AG09309 (cell line): ENCODE data around the gene ARHGAP26.

Source experiments
- DNase-seq: peaks from one replicate; pipeline ENCODE4 v3.0.0-alpha.2; 2010; ENCODE audit warnings: low read depth
- H3K4me3 ChIP-seq: 2 replicates; pipeline ENCODE4 v1.5.1; 2011; ENCODE audit warnings: mild to moderate bottlenecking, low read depth, low read length, moderate library complexity; ENCODE audit not compliant: control insufficient read depth
- CTCF ChIP-seq: IDR thresholded peaks from 2 replicates; pipeline ENCODE4 v1.5.1; 2011; ENCODE audit warnings: mild to moderate bottlenecking, low read depth, low read length, inconsistent platforms; ENCODE audit not compliant: insufficient read depth, control insufficient read depth; ENCODE audit errors: missing control alignments

Gene ARHGAP26

GRCh38 chr5:143019614-143020515 is 249.7 kb downstream of the ARHGAP26 start:
- no peak for TF ChIP-seq CTCF
- H3K4me3 ChIP-seq, result no peak overlapping the region

GRCh38 chr5:143021595-143021994 is 251.4 kb downstream of the ARHGAP26 start:
- TF ChIP-seq CTCF, result no peak
- no peak for DNase-seq

More at GRCh38 chr5:143019614-143020515, 249.7 kb downstream of the ARHGAP26 start:
- DNase-seq, result no peak

GRCh38 chr5:143023411-143024096 is 253.4 kb downstream of the ARHGAP26 start:
- no peak overlapping the region for H3K4me3 ChIP-seq
- no peak for DNase-seq
- TF ChIP-seq CTCF, result peak; percentile 9

More at GRCh38 chr5:143021595-143021994, 251.4 kb downstream of the ARHGAP26 start:
- H3K4me3 ChIP-seq, result no peak overlapping the region

- no peak for TF ChIP-seq CTCF
Measured at GRCh38 chr5:143024228-143024920, 254.2 kb downstream of the ARHGAP26 start.

GRCh38 chr5:143025376-143025775 is 255.2 kb downstream of the ARHGAP26 start:
- no peak overlapping the region for H3K4me3 ChIP-seq
- no peak for TF ChIP-seq CTCF
- DNase-seq, result no peak

More at GRCh38 chr5:143024228-143024920, 254.2 kb downstream of the ARHGAP26 start:
- no peak for DNase-seq
- H3K4me3 ChIP-seq, result no peak overlapping the region

GRCh38 chr5:143025971-143026370 is 255.8 kb downstream of the ARHGAP26 start:
- no peak for TF ChIP-seq CTCF
- H3K4me3 ChIP-seq, result no peak overlapping the region
- DNase-seq, result no peak
